HG03575 (cell line): ENCODE measurements around the gene TTLL6.
"Not testable (repeated sequence)": the region's sequence is repeated elsewhere in the genome, so short reads cannot be mapped to it uniquely, and the experiment has no call there.

ENCODE experiments used
- ATAC-seq: cut with Tn5 transposase; IDR thresholded peaks from one replicate; pipeline ENCODE4 v1.9.1; 2021; ENCODE audit not compliant: unreplicated experiment, insufficient number of reproducible peaks, low FRiP score; ENCODE audit errors: extremely low read depth

TTLL6 gene

DNA sequence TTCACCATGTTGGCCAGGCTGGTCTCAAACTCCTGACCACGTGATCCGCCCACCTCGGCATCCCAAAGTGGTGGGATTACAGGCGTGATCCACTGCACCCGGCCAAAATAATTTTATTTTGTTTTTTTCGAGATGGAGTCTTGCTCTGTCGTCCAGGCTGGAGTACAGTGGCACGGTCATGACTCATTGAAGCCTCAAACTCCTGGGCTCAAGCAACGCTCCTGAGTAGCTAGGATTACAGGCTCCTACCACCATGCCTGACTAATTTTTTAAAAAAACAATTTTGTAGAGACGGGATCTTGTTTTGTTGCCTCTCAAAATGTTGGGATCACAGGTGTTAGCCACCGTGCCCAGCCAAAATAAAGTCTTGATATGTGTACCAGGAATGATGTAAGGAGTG is 2.4 kb upstream of the TTLL6 start:
- ATAC-seq: no peak

DNA sequence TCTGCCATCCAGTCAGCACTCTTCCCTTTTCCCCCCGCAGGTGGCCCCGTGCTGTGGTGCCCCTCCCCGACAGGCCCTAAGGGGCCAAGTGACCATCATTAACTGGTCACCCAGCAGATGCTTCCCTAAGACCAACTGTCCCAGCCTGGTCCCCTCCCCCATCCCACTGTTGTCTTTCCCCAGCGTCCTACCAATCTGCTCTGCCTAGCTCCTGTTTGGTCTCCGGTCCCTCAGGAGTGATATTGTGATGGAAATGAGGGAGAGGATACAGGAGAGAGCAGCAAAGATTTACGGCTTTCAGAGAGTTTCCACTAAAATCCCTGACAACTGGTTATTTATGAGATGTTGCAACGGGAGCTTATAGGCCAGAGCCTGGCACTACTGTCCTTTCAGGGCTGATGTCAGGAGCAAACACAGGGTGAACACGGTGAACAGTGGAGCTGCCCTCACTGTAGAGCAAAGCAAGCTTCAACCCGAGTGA is 1.4 kb upstream of the TTLL6 start:
- no peak for ATAC-seq

DNA sequence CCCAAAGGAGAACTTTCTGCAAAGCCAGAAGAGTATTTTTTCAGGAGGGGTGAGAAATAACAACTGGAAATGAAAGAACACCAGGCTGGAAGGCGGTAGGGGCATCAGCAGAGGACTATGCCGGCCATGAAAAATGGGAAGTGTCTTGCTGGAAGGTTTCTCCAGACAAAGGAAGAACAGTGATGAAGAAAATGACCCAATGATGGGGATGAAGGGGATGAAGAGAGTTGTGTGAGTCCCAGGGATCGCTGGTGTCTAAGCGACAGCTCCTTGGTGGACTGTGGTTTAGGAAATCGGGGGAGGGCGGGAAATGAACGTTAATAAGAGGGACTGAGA is 623 bp downstream of the TTLL6 start:
- ATAC-seq: no peak

DNA sequence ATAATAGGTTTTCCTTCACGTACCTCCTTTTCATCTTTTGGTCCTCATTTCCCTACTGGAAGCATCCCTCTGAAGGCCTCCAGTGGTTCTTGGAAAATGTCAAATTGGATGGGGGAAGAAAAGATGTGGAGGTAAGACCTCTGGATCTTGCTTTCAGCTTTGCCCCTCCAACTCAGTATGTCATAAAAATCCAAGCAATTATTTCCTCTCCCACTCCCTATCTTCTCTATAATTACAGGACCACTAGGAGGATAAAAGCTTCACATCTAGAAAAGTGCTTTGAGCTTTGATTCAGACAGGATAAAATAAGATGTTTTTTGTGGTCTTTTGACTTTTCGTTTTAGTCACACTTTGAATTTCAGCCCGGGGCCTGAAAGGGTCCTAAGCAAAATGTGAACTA is 1.7 kb downstream of the TTLL6 start:
- no peak for ATAC-seq

DNA sequence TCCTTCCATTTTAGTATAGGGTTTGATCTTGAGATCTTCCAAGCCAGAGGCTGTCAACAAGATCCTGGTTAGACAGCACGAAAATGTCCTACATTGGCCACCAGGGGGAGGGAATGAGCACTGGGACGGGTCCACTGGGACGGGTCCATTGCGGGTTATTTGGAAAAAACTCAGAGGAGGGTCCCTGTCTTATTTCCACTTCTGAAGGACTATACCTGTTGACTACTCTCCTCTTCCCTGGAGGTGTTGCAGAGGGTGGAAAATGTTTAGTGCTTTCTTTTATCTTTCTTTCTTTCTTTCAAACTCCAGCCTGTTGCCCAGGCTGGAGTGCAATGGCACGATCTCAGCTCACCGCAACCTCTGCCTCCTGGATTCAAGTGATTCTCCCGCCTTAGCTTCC is 2.5 kb downstream of the TTLL6 start:
- no peak for ATAC-seq

DNA sequence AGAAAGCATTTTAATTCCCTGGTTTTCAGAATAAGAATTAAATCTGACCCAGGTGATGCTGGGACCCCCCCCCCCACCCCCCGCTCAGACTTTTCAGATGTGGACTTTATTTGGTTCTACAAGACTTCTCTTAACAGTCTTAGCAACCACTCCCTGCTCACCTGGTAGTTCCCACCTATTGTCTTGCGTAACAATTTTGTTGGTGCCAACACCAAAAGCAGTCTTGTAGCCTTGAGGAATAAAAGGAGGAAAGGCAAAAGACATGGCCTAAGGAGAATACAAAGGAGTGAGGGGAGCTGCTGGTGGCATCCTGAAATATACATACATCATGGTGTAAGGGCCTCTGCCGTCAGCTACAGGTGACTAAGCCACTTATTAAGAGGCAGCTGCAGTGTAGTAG is 5.0 kb downstream of the TTLL6 start:
- no peak for ATAC-seq

DNA sequence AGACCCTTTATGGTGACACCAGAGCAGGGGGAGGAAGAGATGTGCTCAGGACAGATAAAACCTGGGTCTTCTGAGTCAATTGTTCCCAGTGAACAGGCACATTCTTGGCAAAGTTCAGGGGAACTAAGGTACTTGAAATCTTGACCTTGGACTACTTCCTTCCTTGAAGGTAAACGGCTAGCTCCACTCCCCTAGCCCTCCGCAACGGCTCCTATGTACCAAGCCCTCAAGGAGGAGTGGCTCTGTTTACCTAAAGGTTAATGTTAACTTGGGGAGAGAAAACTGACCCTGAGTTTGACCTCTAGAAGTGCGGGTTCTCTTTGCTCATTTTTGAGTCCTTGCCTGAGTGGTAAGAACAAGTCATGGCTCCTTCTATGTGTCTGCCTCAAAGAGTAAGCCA is 7.8 kb downstream of the TTLL6 start:
- no peak for ATAC-seq

DNA sequence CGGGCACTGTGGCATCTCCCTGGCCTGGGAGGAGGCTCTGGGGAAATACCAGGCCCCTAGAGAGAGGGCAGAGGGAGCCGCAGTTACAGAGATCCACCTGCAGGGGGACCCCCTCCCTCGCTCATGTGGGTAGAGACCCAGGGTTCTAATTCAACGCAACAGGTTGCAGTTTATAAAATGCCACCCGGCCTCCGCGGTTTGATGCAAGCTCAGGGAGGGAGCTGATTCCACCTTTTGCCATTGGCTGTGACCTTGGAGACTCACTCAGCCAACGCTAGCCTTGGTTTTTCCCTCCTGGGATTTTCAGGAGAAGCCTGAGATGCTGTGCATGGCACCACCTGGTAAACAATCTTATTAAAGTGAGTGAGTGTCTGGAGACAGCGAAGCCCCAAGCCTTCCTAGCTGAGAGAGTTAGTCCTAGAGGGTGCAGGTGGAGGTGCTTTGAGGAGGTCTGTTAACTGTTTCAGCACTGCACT is 12.1 kb downstream of the TTLL6 start:
- ATAC-seq: no peak

DNA sequence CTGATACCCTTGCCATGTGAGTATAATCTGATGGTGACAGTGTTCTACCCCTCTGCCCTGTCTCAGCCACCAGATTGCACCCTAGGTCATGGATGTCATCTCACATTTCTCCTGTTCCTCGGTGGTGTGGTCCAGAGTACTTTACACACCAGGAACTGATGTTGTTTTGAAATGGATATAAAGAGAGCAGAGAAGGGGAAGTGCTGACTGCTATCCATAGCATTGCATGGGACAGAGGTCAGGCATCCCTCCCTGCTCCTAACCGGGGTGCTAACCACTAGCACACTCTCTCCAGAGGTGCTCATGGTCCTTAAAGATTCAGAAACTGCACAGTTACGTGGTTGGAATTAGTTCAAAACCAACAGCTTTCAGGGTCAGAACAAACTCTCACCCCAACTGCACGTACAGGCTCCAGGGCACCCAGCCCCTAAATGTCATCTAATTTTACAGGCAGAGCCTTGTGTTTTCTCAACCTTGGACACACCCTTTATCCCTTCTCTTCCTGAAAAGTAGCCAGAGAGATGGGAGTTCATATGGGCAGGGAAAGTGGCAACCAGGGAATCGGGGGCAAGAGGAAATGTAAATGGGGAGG is 16.3 kb downstream of the TTLL6 start:
- no peak for ATAC-seq

DNA sequence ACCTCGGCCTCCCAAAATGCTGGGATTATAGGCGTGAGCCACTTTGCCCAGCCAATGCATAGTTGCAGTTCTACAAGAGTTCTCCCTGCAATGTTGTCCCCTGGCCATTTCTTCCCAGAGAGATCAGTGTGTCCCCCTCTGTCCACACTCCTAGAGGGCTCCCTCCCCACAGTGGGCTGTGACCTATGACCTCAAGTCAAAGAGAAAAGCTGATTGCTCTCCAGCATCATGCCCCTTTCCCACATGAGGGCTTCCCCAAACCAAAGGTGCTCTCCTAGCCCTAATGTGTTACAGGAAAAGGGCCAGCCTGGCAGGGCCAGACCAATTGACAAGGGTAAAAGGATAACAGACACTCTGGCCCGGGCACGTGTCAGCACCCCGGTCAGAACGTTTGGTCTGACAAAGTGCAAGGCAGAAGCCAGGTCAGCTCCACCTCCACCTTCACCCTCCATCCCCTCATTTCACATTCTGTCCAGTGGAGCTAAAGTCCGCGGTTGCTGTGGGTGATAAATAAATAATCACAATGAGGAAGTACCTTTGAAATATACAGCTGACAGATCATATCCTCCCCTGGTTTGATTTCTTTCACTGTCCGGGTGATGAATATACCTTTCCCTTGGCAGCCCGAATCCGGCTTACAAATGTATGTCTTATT is 17.8 kb downstream of the TTLL6 start:
- no peak for ATAC-seq

DNA sequence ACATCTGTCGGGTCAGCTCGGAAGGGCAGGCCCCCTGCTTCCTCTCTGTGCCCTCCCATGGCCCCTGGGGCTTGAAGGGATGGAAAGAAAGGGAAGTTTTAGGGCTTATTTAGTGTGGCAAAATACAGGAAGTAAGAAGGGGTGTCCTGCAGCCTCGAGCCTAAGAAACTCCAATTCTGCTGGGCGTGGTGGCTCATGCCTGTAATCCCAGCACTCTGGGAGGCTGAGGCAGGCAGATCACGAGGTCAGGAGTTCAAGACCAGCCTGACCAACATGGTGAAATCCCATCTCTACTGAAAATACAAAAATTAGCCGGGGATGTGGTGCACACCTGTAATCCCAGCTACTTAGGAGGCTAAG is 20.9 kb downstream of the TTLL6 start:
- ATAC-seq: not testable (repeated sequence)

DNA sequence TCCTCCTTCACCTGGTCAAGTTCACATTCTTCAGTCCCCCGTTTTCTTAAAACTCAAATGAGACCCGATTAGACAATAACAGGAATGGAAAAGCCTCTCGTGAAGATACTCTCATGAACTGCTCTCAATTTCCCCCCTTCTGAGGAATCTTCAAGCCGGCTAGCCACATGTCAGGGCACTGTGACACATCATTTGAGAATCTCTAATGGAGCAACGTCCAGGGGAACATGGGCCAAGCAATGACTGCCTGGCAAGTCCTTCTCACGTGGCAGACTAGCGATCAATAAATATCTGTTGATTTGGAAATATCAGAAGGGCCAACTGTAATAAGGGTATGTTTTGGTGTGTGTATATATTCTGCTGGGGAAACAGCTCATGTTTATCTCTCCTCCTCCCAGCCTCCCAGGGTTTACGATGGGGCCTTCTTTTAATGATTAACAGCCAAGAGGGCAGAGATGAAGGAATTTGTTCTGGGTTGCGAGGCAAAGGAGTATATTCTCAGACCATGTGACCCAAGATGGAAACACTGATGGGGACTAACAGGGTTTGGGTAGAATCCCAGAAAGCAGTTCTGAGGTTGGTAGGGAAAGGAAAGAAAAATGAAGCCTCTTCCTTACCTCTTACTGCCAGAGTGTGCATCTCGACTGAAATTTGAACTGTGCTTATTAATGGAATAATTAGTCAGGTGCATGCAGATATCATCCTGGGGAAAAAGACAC is 21.4 kb downstream of the TTLL6 start:
- no peak for ATAC-seq

DNA sequence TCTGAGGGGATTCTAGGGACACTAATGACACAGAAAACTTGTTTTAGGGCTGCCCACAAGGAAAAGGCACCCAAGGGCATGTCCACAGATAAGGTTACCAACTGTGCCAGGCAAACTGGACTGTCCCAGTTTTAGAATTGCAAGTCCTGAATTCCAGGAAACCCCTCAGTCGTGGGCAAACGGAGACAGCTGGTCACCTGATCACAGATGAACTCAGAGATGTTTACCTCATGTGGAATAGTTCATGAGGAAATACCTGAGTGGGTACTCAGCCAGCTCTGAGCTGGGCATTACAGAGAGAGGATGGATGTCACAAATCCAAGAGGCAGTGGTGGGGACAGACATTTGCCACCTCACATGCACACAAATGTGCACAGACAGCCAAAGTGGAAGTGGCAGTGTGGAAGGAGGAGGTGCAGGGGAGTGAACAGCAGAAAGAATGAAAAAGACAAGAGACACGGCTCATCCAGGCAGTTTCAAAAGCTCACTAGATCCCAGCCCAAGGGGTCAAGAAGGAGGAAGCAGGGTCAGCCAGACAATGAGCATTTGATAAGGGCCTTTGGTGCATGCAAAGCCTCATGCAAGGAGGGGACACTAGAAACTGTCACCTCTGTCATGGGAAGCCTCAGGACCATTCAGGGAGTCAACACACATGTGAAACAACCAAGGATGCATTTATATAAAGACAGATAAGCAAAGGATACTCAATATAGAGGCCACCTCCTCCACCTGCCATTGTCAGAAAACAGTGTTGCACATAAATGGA is 24.8 kb downstream of the TTLL6 start:
- ATAC-seq: no peak

DNA sequence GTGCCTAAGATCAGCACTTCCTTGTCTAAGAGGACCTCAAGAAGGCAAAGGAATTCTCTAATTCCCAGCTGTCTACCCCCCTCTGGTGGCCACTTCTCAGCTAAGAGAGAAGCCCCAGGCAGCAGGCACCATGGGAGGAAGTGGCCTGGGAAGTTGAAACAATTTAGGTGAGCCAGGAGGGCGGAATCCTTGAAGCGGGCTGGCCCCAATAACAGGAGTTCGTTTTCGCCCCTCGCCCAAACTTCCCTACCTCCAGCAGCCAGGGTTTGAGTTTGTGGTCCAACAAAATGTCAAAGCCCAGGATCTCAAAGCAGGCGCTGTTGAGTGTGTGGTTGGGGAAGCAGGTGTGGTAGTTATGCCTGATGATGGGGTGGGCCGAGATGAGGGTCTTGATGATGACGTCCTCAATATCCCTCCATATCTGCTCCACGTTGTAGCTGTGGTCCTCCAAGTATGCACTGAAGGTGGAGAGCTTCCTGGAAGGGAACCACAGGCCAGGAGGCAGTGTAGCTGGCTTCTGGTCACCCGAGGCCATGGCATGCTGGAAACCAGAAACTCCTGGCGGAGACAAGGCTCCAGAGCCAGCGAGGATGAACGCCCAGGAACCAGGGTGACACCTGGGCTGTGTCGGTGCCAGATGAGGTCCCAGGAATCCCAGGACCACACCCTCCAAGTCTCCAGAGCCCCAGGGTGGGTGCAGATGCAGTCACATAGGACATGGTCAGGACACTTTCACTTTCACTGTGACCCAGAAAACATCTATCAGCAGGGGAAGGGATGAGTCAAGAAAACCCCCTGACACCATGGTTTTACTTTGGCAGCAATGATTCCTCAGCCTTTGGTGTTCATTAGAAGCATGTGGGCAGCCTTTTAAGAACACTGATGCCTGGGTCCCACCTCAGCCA is 25.6 kb downstream of the TTLL6 start:
- no peak for ATAC-seq

DNA sequence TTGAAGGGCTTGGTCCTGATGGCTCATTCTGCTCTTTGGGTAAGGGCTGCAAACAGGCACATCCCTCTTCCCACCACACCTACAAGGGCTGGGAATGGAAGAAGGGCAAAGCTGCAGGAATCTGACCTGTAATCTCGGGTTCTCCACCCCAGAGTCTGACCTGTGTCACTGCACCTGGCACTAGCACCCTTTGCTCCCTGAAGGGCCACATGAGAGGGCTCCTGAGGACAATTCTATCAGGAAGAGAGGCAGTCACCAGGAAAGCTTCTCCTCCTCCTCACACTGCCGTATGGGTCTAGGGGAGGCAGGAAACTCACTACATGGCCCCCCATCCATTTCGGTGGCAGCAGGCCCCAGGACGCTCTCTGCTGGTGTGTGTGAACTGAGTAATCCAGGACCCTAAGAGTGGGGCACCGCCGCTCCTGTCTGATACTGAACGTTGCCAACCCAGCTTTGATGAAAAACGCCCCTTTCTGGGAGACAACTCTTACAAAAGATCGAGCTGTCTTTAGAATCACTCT is 26.4 kb downstream of the TTLL6 start:
- no peak for ATAC-seq

DNA sequence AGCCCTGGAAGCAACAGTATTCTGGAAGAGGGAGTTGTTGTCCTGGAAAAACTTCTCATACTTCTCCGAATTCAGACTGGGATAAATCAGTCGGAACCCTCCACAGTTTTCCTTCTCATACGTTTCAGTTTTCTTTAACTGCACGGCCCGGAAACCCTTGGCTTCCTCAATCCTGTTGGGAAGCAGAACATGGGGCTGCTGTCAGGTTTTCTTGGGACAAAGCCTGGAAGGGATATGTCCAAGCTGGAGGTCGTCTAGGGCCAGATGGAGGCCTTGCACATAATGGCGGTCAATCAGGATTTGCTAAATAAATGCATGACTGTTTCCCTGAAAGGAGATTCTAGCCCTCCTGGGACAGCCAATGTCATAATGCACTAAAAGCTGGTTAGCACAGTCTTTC is 29.2 kb downstream of the TTLL6 start:
- ATAC-seq: no peak

DNA sequence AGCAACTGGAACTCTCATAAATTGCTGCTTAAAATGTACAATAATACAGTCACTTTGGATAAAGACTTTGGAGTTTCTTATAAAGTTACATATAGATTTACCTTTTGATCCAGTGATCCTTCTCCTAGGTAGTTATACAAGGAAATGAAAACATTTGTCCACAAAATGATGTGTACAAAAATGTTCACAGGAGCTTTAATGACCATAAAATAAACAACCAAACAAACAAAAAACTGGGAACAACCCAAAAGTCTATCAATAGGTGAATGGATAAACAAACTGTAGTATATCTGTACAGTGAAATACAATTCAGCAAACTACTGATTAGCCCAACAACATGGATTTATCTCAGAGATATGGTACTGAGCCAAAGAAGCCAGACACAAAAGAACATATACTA is 37.6 kb downstream of the TTLL6 start:
- ATAC-seq: no peak

DNA sequence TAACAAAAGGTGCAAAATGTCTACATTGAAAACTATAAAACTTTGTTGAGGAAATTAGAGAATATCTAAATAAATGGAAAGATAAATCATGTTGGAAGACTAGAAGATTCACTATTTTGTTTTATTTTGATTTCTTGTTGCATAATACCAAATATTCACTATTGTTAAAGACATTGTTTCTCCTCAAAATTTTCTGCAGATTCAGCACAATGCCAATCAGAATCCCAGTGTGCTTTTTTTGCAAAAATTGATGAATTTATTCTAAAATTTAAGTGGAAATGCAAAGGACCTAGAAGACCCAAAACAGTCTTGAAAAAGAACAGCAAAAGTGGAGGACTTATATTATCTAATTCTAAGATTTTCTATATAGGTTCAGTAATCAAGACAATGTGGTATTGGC is 40.4 kb downstream of the TTLL6 start:
- no peak for ATAC-seq

DNA sequence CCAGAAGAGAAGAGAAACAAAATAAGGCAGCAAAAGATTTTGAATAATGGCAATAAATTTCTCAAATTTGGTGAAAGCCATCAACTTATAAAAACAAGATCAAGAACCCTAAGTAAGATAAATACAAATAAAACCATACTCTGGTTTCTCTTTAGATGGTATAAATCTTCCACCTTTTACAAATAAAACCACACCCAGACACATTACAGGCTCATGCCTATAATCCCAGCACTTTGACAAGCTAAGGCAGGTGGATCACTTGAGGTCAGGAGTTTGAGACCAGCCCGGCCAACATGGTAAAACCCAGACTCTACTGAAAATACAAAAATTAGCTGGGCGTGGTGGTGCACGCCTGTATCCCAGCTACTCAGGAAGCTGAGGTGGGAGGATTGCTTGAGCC is 43.8 kb downstream of the TTLL6 start:
- no peak for ATAC-seq
